ENCODE measurements around the gene ANKRD62. TPM values are rescaled to one million over a fixed set of nuclear protein-coding genes. Genes with fewer than 3 reads are reported as not detected.

The ANKRD62 gene
- total RNA-seq, 4 donors from 2014 or later, result 0.13 TPM; not detected in 3

DNA sequence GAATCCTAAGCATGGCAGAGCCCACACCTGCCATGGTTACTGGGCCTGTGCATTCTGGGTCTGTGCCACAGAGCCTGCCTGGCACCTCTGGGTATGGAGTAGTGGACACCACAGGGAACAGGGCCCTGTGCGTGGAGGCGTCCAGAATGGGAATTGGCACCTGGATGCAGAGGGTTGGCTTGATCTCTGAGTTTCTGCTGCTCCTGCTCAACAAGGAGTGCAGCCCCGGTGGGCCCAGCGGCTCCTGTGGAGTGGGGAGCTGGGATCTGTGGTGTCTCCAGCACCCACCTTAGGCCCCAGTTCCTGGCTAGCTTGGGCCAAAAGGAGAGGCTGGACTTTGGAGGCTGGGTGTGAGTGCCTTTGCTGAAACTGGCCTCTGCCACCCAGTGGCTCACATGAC is 7.9 kb upstream of the ANKRD62 start:
- Histone ChIP-seq H3K27ac (peak overlapping the region in 2 of 3 donors; percentile 38 to 64), H3K4me3 (replicated peaks in 1 of 3) (no peak overlapping the region), H3K9me3 (no peaks in the 10 kb centered on the region), H3K4me1 (peaks cover 8 to 13% of the 10 kb centered on the region in 2 donors), H3K36me3 (no peaks in the 10 kb centered on the region), H3K27me3 (no peaks in the 10 kb centered on the region)
- DNase-seq, result no peak
- no peak for TF ChIP-seq POLR2A (IDR thresholded peaks at IDR 0.05)
- WGBS, 2 donors, result 100% methylated on average over 1 to 4 of the region's 4 CpGs
- intact Hi-C loops (cut with DNase I), result no loop called here

DNA sequence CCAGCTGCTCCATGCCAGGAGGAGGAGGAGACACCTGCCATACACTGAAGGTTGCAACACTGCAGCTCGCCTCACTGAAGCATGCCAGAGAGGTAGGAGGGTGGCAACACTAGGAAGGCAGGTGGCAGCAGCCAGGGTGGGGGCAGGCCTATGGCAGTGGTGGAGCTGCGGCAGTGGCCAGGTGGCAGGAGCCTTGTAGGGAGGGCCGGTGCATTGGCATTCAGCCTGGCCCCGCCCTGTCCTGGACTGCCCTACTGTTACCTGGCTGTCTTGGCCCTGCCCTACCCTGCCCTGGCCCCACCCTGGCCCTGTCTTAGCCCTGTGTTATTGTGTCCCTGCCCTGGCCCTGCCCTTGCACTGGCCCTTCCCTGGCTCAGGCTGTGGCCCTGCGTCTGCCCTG is 7.4 kb upstream of the ANKRD62 start:
- peak; percentile 71 to 87 for DNase-seq
- TF ChIP-seq, protein P1, sequence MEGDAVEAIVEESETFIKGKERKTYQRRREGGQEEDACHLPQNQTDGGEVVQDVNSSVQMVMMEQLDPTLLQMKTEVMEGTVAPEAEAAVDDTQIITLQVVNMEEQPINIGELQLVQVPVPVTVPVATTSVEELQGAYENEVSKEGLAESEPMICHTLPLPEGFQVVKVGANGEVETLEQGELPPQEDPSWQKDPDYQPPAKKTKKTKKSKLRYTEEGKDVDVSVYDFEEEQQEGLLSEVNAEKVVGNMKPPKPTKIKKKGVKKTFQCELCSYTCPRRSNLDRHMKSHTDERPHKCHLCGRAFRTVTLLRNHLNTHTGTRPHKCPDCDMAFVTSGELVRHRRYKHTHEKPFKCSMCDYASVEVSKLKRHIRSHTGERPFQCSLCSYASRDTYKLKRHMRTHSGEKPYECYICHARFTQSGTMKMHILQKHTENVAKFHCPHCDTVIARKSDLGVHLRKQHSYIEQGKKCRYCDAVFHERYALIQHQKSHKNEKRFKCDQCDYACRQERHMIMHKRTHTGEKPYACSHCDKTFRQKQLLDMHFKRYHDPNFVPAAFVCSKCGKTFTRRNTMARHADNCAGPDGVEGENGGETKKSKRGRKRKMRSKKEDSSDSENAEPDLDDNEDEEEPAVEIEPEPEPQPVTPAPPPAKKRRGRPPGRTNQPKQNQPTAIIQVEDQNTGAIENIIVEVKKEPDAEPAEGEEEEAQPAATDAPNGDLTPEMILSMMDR (IDR thresholded peaks at IDR 0.05), result no peak
- TF ChIP-seq POLR2A (IDR thresholded peaks at IDR 0.05), result peak in 1 of 2 donors; percentile 18
- WGBS, 2 donors, result 52 to 56% methylated on average over 2 to 3 of the region's 5 CpGs
- Histone ChIP-seq H3K27me3 (no peaks in the 10 kb centered on the region), H3K27ac (peak overlapping the region; percentile 38 to 64 (median 44)), H3K4me1 (peaks cover 8 to 13% of the 10 kb centered on the region in 2 donors), H3K9me3 (no peaks in the 10 kb centered on the region), H3K36me3 (no peaks in the 10 kb centered on the region), H3K4me3 (replicated peaks in 1 of 3) (no peak overlapping the region)
- intact Hi-C loops (cut with DNase I), result no loop called here

DNA sequence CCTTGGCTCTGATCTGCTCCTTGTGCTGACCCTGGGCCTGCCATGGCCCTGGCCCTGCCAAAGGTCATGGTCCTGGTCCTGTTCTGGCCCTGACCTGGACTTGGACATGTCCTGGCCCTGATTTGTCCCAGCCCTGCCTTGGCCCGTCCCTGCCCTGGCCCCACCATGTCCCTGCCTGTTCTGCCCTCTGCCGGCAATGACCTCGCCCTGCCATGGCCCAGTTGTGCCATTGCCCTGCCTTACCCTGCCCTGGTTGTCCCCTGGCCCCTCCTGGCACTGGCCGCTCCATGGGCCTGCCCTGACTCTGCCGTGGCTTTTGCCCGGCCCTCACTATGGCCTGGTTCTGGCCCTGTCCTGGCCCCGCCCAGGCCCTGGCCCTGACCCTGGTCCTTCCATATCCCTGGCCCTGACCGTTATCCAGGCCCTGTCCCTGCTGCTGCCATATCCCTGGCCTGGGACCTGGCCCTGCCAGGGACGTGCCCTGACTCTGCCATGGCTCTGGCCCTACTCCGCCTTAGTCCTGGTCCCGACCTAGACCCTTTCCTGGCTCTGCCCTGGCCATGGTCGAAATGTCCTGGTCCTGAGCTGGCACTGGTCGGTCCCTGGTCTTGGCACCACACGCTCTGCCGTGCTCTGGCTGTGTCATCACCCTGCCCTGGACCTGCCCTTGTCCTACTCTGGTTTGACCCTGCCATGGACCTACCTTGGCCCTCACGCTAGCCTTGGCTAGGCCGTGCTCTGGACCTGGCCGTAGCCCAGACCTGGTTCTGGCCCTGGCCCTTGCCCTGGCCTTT is 6.8 kb upstream of the ANKRD62 start:
- Histone ChIP-seq H3K4me1 (peaks cover 8 to 13% of the 10 kb centered on the region in 2 donors), H3K27me3 (no peaks in the 10 kb centered on the region), H3K4me3 (replicated peaks in 1 of 3) (no peak overlapping the region), H3K9me3 (no peaks in the 10 kb centered on the region), H3K27ac (peak overlapping the region; percentile 38 to 64 (median 44)), H3K36me3 (no peaks in the 10 kb centered on the region)
- TF ChIP-seq POLR2A (IDR thresholded peaks at IDR 0.05), result no peak
- TF ChIP-seq, protein P1 (IDR thresholded peaks at IDR 0.05), result no peak
- intact Hi-C loops (cut with DNase I), result no loop called here
- WGBS, 2 donors, result 91 to 97% methylated on average over 14 to 18 of the region's 18 CpGs
- DNase-seq, result no peak

- DNase-seq, result no peak
- no peak for TF ChIP-seq POLR2A (IDR thresholded peaks at IDR 0.05)
- TF ChIP-seq, protein P1 (IDR thresholded peaks at IDR 0.05), result no peak
- Histone ChIP-seq H3K4me3 (replicated peaks in 1 of 3) (no peak overlapping the region), H3K36me3 (no peaks in the 10 kb centered on the region), H3K9me3 (no peaks in the 10 kb centered on the region), H3K4me1 (peaks cover 8 to 13% of the 10 kb centered on the region in 2 donors), H3K27ac (no peak overlapping the region), H3K27me3 (no peaks in the 10 kb centered on the region)
- intact Hi-C loops (cut with DNase I), result no loop called here
- WGBS, 2 donors, result 86 to 92% methylated on average over 3 of the region's 3 CpGs
Observed at GRCh38 chr18:12087471-12088025, 6.1 kb upstream of the ANKRD62 start.

GRCh38 chr18:12088096-12088495 is 5.5 kb upstream of the ANKRD62 start:
- Histone ChIP-seq H3K27ac (no peak overlapping the region), H3K9me3 (no peaks in the 10 kb centered on the region), H3K4me1 (peaks cover 8 to 13% of the 10 kb centered on the region in 2 donors), H3K27me3 (no peaks in the 10 kb centered on the region), H3K36me3 (no peaks in the 10 kb centered on the region), H3K4me3 (replicated peaks in 1 of 3) (no peak overlapping the region)
- 86 to 100% methylated on average over 4 of the region's 4 CpGs for WGBS, 2 donors
- intact Hi-C loops (cut with DNase I), result no loop called here
- no peak for TF ChIP-seq POLR2A (IDR thresholded peaks at IDR 0.05)
- TF ChIP-seq, protein P1 (IDR thresholded peaks at IDR 0.05), result no peak
- no peak for DNase-seq
